NCI-H526 treated with DMSO at 0.1 percent for 48 hours (cell line): ENCODE measurements around the gene ANKFY1.

Source experiments
- DNase-seq: peaks from one replicate; lab custom pipeline; 2025; lab: John Stamatoyannopoulos, UW

Gene ANKFY1

GRCh38 chr17:4118015-4118743, 145.6 kb downstream of the ANKFY1 start:
- no peak for DNase-seq

GRCh38 chr17:4116516-4116915, 147.3 kb downstream of the ANKFY1 start:
- no peak for DNase-seq
